CD1c-positive myeloid dendritic cell (primary cell): Measurements from ENCODE around the gene FKBP1B.
"Not testable (repeated sequence)": the region's sequence is repeated elsewhere in the genome, so short reads cannot be mapped to it uniquely, and the experiment has no call there.

Experiments used
- DNase-seq: peaks from one replicate; pipeline ENCODE4 v3.0.0-alpha.2; 2016; ENCODE audit errors: extremely low spot score

The FKBP1B gene

GRCh38 chr2:24049485-24050021 lies at the start of gene FKBP1B:
TSS of gene FKBP1B (plus strand) at chr2:24049741. CDS start at chr2:24049850, 109 bp downstream.
- peak; percentile 56 for DNase-seq

GRCh38 chr2:24007693-24008092 lies 41.8 kb upstream of the FKBP1B start:
- DNase-seq: no peak

DNA sequence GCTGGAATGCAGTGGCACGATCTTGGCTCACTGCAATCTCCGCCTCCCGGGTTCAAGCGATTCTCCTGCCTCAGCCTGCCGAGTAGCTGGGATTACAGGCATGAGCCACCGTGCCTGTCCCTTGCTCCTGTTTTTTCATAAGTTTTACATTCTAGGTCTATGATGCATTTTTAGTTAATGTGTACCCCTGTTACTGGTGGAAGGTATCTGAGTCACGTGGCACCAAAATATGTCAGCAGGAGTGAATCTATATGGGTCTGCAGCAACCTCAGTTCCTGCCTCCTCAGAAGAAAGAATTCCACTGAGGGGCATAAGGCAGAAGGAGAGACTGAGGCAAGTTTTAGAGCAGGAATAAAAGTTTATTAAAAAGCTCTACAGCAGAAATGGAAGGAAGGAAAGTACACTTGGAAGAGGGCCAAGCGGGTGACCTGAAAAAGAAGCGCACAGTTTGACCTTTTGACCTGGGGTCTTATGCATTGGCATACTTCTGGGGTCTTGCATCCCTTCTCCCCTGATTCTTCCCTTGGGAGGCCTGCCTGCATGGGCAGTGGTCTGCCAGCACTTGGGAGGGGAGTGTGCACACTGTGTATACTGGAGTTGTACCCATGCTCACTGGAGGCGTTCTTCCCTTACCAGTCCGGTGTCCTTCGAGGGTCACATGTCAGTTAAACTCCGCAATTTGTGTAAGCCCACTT lies 40.7 kb upstream of the FKBP1B start:
- DNase-seq: no peak

- no peak for DNase-seq
Observed at GRCh38 chr2:24009367-24009679, 40.2 kb upstream of the FKBP1B start.

- DNase-seq: no peak
Observed at GRCh38 chr2:24009680-24010476, 39.7 kb upstream of the FKBP1B start, which contains the start of gene MFSD2B. TSS of gene MFSD2B (plus strand) at chr2:24010085. CDS start at chr2:24010097, 12 bp downstream.

- no peak for DNase-seq
Observed at GRCh38 chr2:24010477-24011249, 38.9 kb upstream of the FKBP1B start.

GRCh38 chr2:24011250-24012104 lies 38.1 kb upstream of the FKBP1B start:
- no peak for DNase-seq

DNA sequence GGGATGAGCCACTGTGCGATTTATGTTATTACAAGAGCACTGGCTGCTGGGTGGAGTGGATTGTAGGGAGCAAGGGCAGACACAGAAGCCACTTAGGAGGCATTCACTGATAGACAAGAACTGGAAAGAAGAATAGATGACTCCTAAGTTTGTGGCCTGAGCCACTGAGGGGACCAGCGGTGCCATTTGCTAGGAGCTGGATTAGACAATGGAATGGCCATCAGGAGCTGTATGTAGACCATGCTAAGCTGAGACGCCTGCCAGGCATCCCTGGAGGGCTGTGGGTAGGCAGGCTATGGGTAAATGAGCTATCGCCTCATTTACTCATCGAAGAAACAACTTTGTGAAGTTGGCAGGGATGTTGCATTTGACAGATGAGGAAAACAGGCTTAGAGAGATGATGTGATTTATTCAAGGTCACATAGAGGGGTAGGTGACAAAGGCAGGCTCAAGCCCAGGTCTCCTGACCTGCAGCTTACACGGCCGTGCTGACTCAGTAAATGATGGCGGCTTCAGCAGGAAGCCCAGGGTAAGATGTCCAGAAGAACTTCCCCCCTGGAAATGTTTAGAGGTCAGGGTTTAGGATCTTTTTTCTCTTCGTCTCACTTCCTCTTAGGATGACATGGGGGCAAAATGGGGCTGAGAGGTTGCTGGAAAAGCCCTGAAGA lies 36.9 kb upstream of the FKBP1B start:
- no peak for DNase-seq

- not testable (repeated sequence) for DNase-seq
Observed at GRCh38 chr2:24014902-24015301, 34.6 kb upstream of the FKBP1B start.

DNA sequence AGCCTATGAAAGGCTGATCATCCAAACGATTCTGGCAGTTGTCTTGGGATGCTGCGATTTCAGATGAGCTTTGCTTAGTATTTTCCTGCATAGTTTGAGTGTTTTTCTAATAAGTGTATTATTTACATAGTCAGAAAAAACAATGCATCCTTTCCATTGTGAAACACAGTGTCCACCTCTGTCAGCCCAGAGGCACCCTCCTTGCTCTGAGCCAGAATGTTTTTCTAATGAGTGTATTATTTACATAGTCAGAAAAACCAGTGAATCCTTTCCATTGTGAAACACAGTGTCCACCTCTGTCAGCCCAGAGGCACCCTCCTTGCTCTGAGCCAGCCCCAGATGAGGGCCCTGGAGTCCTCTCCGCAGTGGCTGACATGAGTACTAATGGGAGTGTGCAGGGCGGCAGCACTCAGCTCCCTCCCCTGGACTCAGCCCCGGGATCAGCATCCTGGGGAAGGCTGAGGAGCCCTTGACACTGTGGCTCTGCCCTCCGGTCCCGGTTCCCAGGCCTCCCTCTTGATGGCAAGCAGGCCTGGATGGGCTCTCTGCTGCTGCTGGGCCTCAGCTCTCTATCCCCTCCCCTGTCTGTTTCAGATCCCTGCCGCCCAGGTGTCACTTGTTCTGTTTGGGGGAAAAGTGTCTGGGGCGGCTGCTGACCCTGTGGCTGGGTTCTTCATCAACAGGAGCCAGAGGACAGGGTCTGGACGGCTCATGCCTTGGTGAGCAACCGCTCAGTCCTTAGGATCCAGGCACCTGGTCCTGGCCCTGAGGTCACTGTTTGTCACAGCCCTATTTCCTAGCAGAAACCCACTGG lies 33.8 kb upstream of the FKBP1B start:
- no peak for DNase-seq

GRCh38 chr2:24016376-24016761 lies 33.2 kb upstream of the FKBP1B start:
- DNase-seq: no peak

GRCh38 chr2:24016853-24017703 lies 32.5 kb upstream of the FKBP1B start:
- DNase-seq: no peak

DNA sequence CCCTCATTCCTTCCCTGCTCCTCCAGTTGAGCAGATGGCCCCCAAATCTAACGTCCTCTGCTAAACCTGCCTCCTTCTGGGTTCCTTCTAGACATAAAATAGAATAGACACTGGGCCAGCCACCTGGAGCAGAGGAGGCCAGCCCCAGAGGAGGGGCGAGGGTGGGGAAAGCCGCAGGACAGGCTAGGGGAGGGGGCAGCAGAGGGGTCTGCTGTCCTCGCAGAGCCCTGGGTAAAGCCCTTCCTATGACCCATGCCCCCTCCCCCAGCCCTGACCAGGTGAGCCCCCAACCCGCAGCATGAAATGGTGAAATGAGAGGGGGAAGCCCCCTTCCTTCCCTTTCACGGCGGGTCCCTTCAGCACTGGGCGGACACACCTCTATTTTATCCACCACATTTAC lies 31.8 kb upstream of the FKBP1B start:
- DNase-seq: no peak

- no peak for DNase-seq
Observed at GRCh38 chr2:24018241-24018640, 31.3 kb upstream of the FKBP1B start.

DNA sequence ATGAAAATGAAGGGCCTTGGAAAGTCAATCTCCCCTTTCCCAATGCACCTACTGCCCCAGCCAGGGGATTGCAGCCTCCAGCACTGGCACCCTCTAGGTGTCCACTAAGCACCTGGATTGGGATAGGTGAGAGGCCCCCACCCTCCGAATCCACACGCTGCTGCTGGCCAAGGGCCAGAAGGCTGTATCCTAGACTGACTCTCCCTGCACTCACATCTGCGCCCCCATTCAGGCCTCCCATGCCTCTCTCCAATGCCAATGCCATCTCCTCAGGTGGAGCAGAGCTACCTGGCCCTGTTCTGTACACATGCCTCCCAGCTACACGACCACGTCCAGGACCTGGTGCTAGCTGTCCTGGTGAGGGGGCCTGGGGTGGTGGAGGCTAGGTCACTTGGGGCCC lies 29.8 kb upstream of the FKBP1B start:
- no peak for DNase-seq

DNA sequence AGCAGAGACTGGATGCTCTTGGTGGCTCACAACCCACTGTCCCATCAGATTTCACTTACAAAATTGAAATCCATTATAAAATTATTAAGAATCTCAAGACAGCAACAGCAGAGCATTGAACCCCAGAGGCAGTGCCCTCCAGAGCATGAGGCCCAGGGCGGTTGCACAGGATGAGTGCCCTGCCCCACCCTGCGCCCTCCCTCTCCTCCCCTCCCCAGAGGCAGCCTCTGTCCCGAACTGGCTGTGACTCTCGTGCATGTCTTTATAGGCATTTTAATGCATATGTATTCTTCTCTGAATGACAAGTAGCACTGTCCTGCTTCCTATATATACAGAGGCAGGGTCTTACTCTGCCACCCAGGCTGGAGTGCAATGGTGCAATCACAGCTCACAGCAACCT lies 29.3 kb upstream of the FKBP1B start:
- DNase-seq: no peak

DNA sequence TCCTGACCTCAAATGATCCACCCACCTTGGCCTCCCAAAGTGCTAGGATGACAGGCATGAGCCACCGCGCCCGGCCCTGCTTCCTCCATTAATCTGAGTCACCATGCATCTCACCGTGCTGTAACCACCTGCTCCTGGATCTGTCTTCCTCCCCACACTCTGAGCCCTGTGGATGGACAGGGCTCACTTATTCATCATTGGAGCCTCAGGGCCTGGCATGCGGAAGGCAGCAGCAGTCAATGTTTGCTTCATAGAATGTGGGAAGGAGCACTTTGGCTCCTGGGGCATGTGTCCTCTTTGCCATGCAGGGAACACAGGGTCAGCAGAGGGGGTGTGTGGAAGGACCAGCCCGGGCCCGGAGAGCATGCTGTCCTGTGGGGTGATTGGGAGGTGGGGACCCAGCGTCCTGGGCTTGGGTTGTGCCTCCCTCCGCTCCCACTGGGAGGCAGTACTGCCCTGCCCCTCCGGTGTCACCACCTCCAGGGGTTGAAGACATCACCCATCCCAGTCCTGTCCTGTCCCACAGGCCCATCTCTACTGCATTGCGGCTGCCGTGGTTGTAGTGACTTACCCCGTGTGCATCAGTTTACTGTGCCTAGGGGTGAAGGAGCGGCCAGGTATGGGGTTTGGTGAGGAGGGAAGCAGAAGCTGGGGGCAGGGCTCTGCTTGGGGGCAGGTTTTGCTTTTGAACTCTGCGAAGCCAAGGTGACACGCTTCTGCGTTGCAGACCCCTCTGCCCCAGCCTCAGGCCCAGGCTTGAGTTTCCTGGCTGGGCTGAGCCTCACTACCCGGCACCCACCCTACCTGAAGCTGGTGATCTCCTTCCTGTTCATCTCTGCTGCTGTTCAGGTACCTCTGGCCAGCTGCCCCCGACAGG lies 28.2 kb upstream of the FKBP1B start:
- DNase-seq: no peak
